Gastroesophageal sphincter (tissue), 3 donors: Measurements from ENCODE around the gene PMM1.

Experiments
- EP300 ChIP-seq: sonication (generic); formaldehyde crosslinking; IDR thresholded peaks from one replicate; pipeline ENCODE4 v1.6.1; 2017; ENCODE audit warnings: antibody characterized with exemption, mild to moderate bottlenecking
- POLR2A ChIP-seq, 2 donors: fragments of 450-650 bp; IDR thresholded peaks; one replicate each; pipeline ENCODE4 v1.6.1; 2017; ENCODE audit warnings: antibody characterized with exemption in 2 of 2, mild to moderate bottlenecking in 2 of 2, moderate library complexity in 1 of 2
- TF ChIP-seq, protein P1 (sequence below), 4 experiments: fragments of 200-600 bp in 2 of 4; fragments of 450-650 bp in 2 of 4; sonication (generic) in 1 of 4; IDR thresholded peaks; one replicate each; pipeline ENCODE4 v1.5.1; 2017 to 2019; ENCODE audit warnings: antibody characterized with exemption in 4 of 4, mild to moderate bottlenecking in 2 of 4, moderate library complexity in 2 of 4

DNA sequence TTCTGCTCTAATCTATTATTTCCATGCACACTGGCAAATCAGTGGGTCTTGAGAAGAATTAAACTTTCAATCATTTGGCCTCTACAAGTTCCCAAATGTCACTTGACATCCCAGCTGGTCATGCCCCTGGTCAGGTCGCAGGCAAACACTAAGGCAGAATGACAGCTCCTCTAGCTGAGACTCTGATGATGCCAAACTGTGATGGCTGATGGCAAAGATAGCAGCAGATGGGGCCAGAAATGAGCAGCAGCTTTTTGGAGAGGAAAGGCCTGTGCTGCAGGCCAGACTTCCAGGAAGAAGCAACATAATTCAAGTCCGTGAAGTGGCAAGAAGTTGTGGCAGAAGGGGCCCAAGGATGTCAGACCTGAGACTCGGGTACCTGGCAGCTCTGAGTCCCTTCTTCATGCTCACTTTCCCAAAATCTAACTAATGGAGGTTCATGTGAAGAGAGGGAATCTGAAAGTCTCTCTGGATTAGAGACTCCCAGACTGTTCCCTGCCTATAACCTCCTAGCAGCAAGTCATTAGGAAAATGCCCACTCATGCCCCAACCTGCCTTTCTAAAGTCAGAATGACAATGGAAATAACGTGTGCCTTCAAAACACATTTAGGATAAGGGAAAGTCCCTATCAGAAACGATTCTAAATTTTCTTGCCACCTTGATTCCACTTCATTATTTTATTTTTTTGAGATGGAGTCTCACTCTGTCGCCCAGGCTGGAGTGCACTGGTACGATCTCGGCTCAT lies 9.4 kb upstream of the PMM1 start:
- TF ChIP-seq POLR2A (IDR thresholded peaks at IDR 0.05) (no peak), EP300 (no peak)
- TF ChIP-seq, protein P1, sequence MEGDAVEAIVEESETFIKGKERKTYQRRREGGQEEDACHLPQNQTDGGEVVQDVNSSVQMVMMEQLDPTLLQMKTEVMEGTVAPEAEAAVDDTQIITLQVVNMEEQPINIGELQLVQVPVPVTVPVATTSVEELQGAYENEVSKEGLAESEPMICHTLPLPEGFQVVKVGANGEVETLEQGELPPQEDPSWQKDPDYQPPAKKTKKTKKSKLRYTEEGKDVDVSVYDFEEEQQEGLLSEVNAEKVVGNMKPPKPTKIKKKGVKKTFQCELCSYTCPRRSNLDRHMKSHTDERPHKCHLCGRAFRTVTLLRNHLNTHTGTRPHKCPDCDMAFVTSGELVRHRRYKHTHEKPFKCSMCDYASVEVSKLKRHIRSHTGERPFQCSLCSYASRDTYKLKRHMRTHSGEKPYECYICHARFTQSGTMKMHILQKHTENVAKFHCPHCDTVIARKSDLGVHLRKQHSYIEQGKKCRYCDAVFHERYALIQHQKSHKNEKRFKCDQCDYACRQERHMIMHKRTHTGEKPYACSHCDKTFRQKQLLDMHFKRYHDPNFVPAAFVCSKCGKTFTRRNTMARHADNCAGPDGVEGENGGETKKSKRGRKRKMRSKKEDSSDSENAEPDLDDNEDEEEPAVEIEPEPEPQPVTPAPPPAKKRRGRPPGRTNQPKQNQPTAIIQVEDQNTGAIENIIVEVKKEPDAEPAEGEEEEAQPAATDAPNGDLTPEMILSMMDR (IDR thresholded peaks at IDR 0.05) = no peak
